Measurements from ENCODE around the gene GRAPL.
"Not testable (repeated sequence)": the region's sequence is repeated elsewhere in the genome, so short reads cannot be mapped to it uniquely, and the experiment has no call there.

GRAPL gene

GRCh38 chr17:19136138-19136537, 8.7 kb downstream of the GRAPL start:
- in situ Hi-C loops (cut with HindIII; ENCODE audit: low sequenced_read_pairs), result not testable (repeated sequence)

DNA sequence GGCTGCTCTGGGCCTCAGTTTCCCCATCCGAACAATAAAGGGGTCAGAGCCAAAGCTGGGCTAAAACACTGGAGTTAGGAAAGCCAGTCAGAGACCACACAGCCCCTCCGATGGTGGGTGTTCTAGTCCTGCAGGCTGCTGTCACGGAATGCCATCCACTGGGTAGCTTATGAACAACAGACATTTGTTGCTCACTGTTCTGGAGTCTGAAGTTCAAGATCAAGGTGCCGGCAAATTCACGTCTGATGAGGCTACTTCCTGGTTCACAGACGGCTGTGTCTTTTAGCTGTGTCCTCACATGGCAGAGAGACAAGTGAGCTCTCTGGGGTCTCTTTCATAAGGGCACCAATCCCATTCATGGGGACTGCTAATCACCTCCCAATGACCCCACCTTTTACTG, 9.2 kb downstream of the GRAPL start:
- in situ Hi-C loops (cut with HindIII; ENCODE audit: low sequenced_read_pairs), result not testable (repeated sequence)

DNA sequence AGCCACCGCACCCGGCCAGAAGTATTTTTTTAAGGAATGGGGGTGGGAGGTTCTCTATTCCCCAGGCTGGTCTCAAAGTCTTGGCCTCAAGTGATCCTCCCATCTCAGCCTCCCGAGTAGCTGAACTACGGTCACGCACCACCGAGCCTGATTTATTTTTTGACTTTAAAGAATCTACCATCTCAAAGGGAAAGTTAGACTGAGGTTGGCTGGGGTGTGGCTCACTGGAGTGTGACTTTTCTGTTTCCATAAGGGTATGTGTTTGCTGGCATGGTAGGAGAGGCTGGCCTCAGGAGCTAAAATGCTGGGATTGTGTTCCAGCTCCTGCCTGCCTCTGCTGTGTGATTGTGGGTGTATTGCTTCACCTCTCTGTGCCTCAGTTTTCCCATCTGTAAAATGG, 10.6 kb downstream of the GRAPL start:
- in situ Hi-C loops (cut with HindIII; ENCODE audit: low sequenced_read_pairs), result not testable (repeated sequence)

DNA sequence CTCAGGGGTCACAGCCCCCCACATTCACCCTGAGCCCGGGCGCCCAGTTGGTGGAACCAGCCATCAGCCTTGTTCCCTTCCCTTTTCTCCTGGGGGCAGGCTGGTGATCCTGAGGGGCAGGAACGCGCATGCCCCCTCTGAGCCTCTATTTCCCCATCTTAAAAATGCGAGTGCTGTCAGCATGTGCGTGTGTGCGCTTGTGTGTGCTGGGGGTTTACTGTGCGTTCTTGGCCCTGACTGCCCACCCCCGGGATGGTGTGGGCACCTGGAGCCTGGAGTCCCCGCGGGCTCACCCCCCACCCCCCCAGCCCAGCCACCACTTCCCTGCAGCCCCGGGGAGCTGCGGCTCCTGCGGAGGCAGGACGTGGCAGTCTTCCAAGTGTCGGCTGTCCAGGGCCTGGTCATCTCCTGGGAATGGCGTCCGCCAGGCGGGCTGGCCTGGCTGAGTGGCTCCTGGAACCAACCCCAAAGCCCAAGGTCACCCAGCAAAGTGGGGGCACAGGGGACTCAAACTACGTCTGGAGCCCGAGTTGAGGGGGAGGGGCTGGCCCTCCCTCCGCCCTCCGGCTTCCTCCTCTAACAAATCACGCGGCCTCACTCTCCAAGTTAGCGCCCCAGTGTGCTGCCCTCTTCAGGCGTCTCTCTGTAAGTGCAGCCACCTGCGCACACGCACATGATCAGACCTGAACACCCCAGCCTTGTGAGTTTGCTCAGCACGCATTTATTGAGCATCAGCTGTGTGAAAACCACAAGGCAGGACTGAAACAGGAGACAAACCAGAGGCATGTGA, 14.2 kb downstream of the GRAPL start:
- in situ Hi-C loops (cut with HindIII; ENCODE audit: low sequenced_read_pairs), result not testable (repeated sequence)

DNA sequence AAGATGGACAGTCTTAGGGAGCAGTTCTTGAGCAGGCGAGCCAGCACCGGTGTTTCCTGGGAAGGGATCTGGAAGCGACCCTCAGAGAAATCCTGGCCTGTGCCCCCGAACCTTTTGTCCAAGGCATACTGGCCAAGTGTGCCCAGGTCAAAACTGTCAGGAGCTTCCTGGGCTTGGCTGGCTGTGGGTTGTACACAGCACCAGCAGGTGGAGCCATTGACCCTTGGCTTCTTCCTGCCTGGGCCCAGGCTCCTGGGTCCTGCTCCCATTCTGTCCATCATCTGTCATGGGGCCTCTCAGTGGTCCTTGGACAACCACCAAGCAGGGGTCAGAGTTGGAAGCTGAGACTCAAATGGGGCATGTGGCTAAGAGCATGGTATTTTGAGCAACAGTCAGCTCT, 15.0 kb downstream of the GRAPL start:
- in situ Hi-C loops (cut with HindIII; ENCODE audit: low sequenced_read_pairs), result not testable (repeated sequence)

DNA sequence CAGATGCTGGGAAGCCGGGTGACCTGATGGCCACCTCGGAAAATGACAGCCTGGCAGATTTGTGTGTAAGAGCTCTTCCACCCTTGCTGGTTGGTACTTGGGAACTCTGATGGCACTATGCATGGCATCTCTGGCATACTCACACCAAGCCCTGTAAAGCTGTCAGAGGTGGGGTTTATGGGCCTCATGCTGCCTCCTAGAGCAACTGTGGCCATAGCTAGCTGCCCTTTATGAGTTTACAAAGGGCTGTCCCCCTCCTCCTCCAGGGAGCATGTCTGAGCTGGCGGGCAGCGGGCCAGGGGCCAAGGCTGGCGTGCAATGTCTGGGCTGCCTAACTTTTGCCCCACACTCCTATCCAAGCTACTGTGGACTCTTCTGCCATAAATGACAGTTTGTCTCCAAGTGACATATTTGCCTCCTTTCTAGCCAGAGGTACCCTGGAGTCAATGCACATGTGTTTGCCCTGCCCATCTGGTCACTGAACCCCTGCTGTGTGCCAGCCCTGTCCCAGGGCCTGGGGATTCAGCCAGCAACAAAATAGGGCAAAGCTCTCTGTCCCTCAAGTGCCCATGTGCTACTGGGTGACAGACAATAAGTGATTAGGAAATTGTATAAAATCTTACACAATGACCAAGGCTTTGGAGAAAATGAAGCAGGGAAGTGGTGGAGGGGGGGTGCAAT, 15.8 kb downstream of the GRAPL start:
- in situ Hi-C loops (cut with HindIII; ENCODE audit: low sequenced_read_pairs), result not testable (repeated sequence)

DNA sequence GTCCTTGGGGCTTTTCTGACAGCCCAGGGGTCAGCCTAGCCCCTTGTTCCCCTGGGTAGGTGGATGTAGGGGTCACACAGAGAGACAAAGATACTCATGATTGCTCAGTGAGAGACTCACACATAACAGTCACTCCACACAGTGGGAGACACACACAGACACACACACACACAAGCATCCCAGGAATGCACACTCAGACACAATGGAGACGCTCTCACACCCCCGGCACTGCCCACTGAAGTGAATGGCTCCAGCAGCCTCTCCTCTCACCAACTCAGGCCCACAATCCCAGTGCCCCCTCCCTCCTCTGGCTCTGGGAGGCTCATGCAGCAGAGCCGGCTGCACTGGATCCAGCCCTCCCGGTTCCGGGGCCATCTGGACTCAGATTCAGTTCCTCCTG, 17.0 kb downstream of the GRAPL start:
- in situ Hi-C loops (cut with HindIII; ENCODE audit: low sequenced_read_pairs), result not testable (repeated sequence)

- in situ Hi-C loops (cut with HindIII; ENCODE audit: low sequenced_read_pairs), result not testable (repeated sequence)
These were observed 18.1 kb downstream of the GRAPL start for GRCh38 chr17:19145471-19145870.

- in situ Hi-C loops (cut with HindIII; ENCODE audit: low sequenced_read_pairs), result not testable (repeated sequence)
These were observed 23.6 kb downstream of the GRAPL start for GRCh38 chr17:19150678-19151615.

GRCh38 chr17:19157628-19158027, 30.2 kb downstream of the GRAPL start:
- in situ Hi-C loops (cut with HindIII; ENCODE audit: low sequenced_read_pairs), result not testable (repeated sequence)

GRCh38 chr17:19158478-19158877, 31.1 kb downstream of the GRAPL start:
- in situ Hi-C loops (cut with HindIII; ENCODE audit: low sequenced_read_pairs), result not testable (repeated sequence)

GRCh38 chr17:19158938-19159337, 31.5 kb downstream of the GRAPL start:
- in situ Hi-C loops (cut with HindIII; ENCODE audit: low sequenced_read_pairs), result not testable (repeated sequence)

DNA sequence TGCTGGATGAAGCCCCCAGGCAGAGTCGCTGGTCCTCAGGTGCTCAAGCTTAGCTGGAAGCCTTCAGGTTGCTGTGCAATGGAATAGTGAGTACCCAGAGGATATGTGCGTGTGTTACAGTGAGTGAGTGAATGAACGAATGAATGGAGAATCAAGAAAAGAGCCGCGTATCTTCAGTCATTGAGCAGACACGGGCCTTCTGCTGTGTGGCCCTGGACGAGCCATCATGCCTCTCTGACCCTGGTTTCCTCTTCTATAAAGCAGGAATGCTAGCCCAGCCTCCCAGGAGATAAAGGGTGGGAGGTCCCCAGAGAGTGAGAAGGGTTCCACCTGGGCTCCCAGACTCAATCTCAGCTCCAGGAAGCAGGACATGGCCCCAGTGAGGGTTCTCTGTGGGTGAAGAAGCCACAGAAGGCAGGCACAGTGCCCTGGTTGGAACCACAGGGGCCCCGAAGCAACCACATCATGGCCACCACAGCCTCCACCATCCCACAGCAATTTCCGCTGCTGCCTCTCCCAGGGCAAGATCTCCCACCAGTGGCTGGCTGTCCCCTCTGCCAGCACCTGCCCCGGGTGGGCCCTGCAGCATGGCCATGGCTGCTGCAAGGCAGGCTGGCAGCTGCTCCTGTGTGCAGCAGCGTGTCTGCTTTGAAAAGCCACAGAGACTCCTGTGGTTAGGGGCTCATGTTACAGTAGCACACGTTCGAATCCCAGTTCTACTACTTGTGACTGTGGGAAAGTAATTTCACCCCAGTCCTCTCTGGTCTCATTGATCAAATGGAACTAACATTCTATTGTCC, 34.1 kb downstream of the GRAPL start:
- in situ Hi-C loops (cut with HindIII; ENCODE audit: low sequenced_read_pairs), result not testable (repeated sequence)

- in situ Hi-C loops (cut with HindIII; ENCODE audit: low sequenced_read_pairs), result not testable (repeated sequence)
These were observed 35.2 kb downstream of the GRAPL start for GRCh38 chr17:19162384-19163216.

GRCh38 chr17:19174422-19174821, 47.0 kb downstream of the GRAPL start:
- in situ Hi-C loops (cut with HindIII; ENCODE audit: low sequenced_read_pairs), result not testable (repeated sequence)

DNA sequence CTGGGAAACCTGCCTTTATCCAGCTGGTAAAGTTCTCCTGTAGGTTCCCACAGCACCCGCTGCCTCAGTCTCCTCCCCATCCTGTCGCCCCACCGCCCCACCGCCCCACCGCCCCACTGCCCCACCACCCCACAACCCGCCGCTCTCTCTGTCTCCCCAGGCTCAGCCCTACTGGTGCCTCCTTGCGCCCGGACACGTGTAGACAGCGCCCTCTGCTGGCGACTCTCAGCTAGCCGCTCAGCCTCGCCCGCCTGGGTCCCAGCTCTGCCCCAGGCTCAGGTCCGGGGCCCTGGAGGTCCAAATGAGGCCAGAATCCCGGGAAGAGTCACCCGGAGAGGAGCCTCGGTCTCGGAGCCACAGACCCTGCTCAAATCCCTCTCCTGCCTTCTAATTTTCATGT, 48.0 kb downstream of the GRAPL start:
- in situ Hi-C loops (cut with HindIII; ENCODE audit: low sequenced_read_pairs), result not testable (repeated sequence)

- in situ Hi-C loops (cut with HindIII; ENCODE audit: low sequenced_read_pairs), result not testable (repeated sequence)
These were observed 53.9 kb downstream of the GRAPL start for GRCh38 chr17:19181040-19181875.

All from DLD1 (cell line).